HG03025 (cell line): ENCODE data around the gene C2orf49.

ENCODE experiments used
- ATAC-seq: cut with Tn5 transposase; IDR thresholded peaks from one replicate; pipeline ENCODE4 v1.9.1; 2021; ENCODE audit warnings: mild to moderate bottlenecking, moderate library complexity; ENCODE audit not compliant: unreplicated experiment, low FRiP score

C2orf49 gene

DNA sequence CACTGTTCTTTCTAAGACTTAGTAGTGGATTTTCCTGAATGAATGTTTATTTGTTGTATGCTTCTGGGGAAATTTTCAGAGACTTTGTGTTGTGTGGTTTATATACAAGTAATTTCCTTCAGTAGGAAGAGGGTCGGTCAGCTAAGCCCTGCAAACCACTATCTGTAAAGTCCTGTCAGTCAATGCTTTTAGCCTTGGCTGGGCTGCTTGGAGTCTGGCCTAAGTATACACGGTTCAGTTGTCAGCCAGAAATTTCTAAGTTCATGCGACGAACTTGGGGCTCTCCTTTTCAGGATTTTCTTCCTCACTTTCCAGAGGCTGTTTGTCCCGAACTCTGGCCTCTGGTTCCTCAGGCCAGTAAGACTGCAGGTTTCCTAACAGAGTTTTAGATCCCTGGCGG is 21.3 kb downstream of the C2orf49 start:
- no peak for ATAC-seq

DNA sequence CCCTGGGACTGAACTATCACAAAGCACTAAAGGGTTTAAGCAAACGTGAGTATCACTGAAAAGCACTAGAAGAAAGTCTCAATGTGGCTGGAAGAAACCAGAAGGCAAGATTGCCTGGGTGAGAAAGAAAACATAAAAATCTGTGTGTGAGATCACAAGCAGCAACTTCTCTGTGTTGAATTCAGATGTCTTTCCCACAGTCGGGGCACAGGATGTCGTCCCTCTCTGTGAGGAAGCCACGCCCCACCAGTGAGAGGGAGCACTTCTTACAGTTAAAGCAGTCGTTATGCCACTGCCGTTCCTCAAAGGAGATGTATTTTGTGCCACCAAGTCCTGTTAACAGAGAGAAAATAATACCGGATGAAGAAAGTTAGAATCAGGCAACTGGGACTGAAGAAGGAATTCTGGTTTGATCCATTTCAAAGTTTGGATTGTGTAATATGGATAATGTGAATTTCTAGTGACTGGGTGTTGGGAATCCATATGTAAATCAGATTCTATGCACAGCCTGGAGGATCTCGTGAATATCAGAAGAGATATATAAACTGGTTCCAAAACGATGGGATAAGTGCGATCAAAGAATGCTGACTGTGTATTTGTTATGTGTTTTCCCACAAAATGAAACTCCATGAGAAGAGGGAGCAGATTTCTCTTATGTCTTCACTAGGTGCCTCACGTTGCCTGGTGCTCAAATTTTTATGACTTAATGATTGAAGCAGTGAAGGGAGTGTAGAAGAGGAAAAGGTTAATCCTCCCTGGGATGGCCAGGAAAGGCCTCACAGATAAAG is 24.0 kb downstream of the C2orf49 start:
- no peak for ATAC-seq

GRCh38 chr2:105362862-105363591 is 25.7 kb downstream of the C2orf49 start:
- ATAC-seq, result no peak

DNA sequence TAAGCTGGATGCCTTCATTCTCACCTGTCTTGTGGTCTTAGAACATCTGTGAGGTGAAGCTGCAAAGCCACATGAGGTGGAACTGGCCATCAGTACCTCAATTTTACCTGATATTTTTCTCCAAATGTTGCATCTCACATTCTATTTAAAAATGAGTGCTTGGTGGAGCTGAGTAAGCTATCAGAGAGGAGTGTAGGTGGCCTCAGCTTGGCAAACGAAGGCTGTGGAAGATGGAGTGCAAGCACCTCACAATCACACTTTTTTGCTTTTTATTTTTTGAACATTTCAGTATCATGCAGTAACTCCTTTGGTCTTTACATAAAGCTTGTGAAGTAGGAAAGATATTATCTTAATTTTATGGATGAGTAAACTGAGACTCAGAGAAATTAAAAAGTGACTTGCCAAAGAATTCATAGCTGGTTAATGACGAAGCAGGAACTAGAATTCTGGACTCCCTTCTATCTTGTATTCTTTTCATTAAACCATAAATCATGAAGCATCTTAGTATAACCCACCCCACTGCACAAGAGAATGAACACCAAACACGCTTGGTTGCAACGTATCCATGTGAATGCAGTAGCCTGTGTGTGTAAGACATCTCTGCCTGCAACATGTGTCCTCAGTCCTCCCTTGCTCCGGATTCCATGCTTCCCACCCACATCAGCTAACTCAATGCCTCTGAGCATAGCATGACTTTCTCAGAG is 27.2 kb downstream of the C2orf49 start:
- no peak for ATAC-seq

GRCh38 chr2:105365206-105365605 is 27.9 kb downstream of the C2orf49 start:
- no peak for ATAC-seq

- no peak for ATAC-seq
Observed at GRCh38 chr2:105368759-105369408, 31.5 kb downstream of the C2orf49 start.

DNA sequence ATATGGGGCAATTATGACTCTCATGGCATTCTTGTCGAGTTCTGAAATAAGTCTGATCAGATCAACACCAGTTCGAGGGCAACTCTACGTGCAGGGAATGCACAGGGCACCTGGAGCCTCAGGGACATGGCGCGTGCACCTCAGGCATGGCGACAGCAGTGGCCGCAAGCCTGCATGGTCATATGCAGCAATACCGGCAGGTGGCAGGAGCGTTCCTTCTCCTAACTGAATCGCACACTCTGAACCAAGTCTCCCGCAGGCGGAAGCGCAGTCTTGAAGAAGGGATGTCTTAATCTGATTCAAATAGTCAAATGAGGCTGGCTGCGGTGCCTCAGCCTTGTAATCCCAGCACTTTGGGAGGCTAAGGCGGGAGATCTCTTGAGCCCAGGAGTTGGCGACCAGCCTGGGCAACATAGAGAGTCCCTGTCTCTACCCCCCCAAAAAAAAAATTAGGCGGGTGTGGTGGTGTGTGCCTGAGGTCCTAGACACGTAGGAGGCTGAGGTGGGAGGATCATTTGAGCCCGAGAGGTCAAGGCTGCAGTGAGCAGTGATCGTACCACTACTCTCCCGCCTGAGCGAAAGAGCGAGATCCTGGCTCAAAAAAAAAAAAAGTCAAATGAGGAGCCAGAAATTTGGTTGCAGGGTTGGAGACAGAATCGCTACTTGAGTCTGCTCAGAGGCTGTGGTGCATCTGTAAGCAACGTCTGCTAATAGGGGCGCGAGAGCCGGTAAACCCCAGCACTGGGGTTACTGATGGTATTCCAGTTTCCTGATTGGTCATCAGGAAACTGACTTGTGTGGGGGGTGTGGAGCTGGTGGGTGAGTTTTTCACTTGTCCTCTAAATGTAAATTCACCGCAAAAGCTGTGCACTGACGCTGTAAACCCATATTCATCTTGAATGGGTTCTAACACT is 32.7 kb downstream of the C2orf49 start:
- peak; percentile 80 for ATAC-seq

GRCh38 chr2:105371156-105371555 is 33.8 kb downstream of the C2orf49 start:
- no peak for ATAC-seq

DNA sequence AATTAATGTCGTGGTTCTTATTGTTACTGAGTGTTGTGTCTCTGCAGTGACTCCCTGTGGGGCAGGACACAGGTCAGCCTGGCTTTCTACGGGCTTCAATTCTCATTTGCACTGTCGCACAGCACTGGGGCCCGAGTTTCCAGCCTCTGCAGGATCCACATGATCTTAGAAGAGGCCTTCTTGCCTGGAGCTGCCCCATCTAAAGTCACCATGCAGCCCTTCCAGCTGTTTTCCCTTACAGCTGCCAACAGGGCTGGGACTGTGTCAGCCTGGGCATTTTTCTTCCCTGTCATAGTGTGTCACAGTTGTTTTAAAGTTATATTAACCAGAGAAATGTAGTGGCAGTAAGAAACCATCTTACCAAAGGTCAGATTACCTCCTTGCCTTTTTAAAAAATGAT is 34.5 kb downstream of the C2orf49 start:
- no peak for ATAC-seq

DNA sequence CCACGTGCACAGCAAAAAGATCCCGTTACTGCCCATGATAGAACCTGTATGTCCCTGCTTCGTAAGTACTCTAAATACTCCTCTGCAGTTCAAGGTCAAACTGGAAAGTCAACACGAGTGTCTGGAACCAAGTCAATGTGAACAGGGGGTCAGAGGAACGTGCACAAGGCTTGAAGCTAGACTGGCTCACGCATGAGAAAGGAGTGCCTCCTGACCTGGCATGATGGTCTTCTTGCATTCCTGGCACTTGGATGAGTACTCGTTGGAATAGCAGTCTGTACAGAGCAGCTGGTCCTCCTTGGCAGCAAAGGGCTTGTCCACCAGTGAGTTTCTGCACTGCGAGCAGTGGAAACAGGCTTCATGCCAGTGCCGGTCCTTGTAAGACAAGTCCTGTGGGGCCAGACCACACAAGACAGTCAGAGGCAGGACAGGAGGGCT is 36.0 kb downstream of the C2orf49 start:
- ATAC-seq, result peak; percentile 5

DNA sequence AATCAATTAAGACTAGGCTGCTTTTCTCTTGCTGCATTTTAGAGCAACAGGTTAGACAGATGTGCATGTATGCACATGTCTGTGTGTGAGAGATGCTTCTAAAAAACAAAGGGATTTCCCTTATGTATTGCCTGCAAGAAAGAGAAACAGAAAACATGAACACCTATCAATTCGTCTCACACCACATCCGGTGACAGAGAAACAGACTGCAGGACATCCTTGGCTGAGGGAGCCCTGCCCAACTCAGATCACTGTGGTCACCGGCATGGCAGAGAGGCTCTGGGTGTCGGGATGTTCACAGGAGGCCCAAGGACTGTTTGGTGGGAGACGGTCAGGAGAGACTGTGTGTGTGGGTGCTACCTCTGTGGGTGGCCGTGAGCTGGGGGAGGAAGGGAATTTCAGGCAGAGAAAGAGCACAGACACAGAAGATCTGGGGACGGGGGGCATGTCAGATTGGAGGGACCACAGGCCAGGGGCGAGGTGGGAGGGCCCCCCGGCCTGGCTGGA is 36.6 kb downstream of the C2orf49 start:
- ATAC-seq, result peak; percentile 61

DNA sequence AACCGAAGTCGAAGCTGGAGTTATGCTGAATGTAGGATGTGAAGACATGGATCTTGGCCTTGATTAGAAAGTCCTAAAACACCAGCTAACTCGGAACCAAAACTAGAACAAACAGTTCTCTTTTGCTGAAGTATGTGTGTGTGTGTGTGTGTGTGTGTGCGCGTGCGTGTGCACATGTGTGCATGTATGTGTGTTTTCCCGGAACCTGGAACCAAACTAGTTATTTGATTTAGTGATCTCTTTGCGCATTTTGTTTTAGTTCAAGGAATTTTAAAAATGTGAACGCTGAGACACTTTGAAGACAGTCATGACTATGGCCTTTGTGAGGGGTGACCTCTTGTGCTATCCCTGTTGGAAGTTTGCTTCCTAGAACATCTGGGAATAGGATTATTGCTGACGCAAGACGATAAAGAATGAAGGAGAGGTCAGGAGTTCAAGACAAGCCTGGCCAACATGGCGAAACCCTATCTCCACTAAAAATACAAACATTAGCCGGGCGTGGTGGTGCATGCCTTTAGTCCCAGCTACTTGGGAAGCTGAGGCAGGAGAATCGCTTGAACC is 37.7 kb downstream of the C2orf49 start:
- ATAC-seq, result no peak

DNA sequence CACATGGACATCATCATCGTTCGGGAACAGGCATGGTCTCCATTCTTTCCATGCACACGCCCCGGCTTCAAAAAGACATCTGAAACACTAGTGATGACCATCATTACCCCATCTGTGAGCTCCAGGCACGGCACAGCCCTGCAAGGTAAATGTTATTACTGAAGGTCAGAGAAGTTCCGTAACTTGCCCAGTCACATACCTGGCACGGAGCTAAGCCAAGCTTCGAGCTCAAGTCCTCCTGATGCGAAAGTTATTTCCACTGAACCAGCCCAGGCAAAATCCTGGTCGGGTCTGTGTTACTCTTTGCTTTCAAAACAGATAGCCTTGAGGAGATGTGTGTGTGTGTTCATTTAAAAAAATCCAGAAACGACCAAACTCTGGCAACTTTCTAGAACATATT is 38.7 kb downstream of the C2orf49 start:
- ATAC-seq, result no peak

DNA sequence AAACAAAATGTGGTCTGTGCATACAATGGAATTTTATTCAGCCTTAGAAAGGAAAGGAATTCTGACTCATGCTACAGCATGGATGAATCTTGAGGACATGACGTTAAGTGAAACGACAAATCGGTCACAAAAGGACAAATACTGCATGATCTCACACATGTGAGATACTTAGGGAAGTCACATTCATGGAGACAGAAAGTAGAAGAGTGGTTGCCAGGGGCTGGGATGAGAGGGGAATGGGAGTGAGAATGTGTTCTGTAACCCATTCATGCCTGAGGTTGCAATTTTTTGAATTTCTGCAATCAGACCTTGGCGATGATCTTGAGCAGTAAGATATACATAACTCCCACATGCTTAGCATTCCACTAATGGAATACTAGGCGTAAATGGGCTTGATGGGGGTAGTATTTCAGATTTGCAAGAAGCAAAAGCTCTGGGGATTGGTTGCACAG is 39.5 kb downstream of the C2orf49 start:
- ATAC-seq, result no peak

DNA sequence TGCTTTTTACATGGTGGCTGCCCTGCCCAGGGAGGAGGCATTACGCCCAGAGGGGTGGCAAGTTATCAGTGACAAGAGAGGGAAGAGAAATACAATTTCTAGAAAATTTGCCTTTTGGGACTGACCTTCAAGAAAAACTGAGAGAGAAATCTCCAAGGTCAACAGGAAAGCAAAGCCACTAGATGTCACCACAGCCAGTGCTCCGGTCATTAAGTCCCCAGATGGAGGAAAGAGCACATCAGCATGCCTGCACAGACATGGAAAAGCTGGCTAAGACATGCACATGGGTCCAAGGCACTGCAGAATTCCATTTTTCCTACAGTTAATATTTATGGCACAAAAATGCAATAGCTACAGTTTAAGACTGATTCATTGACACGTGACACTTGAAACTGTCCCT is 40.5 kb downstream of the C2orf49 start:
- no peak for ATAC-seq

GRCh38 chr2:105378276-105378840 is 41.0 kb downstream of the C2orf49 start:
- no peak for ATAC-seq

DNA sequence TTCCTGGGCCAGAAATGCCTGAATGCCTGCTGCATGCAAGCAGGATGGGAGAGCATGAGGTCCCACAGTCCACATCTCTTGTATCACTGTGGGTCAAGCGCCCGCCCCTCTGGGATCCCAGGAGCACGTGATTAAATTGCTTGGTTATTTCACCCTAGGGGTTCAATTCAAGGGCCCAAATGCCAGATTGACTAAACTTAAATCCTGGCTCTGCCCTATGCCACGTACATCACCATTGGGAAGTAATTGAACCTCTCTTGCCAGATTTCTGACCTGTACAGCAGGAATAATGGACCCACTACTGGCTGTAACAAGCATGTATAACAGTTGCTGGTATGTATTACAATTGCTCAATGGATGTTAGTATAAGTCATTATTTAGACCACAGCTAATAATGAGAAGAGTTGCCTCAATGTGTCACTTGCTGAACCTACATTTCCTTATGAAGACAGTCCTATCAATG is 41.6 kb downstream of the C2orf49 start:
- ATAC-seq, result no peak

GRCh38 chr2:105379741-105380186 is 42.4 kb downstream of the C2orf49 start:
- no peak for ATAC-seq
